Peyer's patch (tissue), 4 donors: ENCODE data around the gene LSR.

ENCODE experiments used
- CTCF ChIP-seq, 6 experiments: fragments of 450-650 bp in 4 of 6; fragments of 200-600 bp in 2 of 6; sonication (generic) in 1 of 6; IDR thresholded peaks; one replicate each; pipeline ENCODE4 v1.5.1; 2017 to 2019; ENCODE audit warnings: antibody characterized with exemption in 6 of 6, mild to moderate bottlenecking in 3 of 6, moderate library complexity in 1 of 6
- POLR2A ChIP-seq, 2 donors: fragments of 450-650 bp; IDR thresholded peaks; one replicate each; pipeline ENCODE4 v1.5.1; 2017; ENCODE audit warnings: antibody characterized with exemption in 2 of 2, mild to moderate bottlenecking in 2 of 2, moderate library complexity in 2 of 2

GRCh38 chr19:35297515-35297848 is 48.7 kb downstream of the LSR start:
- TF ChIP-seq CTCF (IDR thresholded peaks at IDR 0.05) = no peak
- TF ChIP-seq POLR2A (IDR thresholded peaks at IDR 0.05) = no peak
